Epithelial cell of prostate (primary cell): Measurements from ENCODE around the gene PEX11A.
A peak's percentile ranks its signal among the peaks of the same experiment; 100 is the strongest.

Experiments used
- DNase-seq: peaks from one replicate; pipeline ENCODE4 v3.0.0-alpha.2; 2011; ENCODE audit warnings: low read depth, low spot score
- H3K27ac ChIP-seq: fragments of 450-650 bp; 2 replicates; pipeline ENCODE4 v1.5.1; 2017; ENCODE audit warnings: mild to moderate bottlenecking

Gene PEX11A

GRCh38 chr15:89677381-89677780 is 13.2 kb downstream of the PEX11A start:
- DNase-seq = no peak

GRCh38 chr15:89675606-89676005 is 14.9 kb downstream of the PEX11A start:
- H3K27ac ChIP-seq = no peak overlapping the region

More at GRCh38 chr15:89677381-89677780, 13.2 kb downstream of the PEX11A start:
- H3K27ac ChIP-seq = no peak overlapping the region

GRCh38 chr15:89674526-89674925 is 16.0 kb downstream of the PEX11A start:
- no peak overlapping the region for H3K27ac ChIP-seq
- no peak for DNase-seq

More at GRCh38 chr15:89675606-89676005, 14.9 kb downstream of the PEX11A start:
- DNase-seq = no peak

GRCh38 chr15:89673165-89673512 is 17.4 kb downstream of the PEX11A start:
- H3K27ac ChIP-seq = no peak overlapping the region
- no peak for DNase-seq

GRCh38 chr15:89672221-89673164 is 18.1 kb downstream of the PEX11A start:
- DNase-seq = no peak
- no peak overlapping the region for H3K27ac ChIP-seq

GRCh38 chr15:89671687-89672086 is 18.9 kb downstream of the PEX11A start:
- no peak for DNase-seq
- H3K27ac ChIP-seq = no peak overlapping the region

- no peak for DNase-seq
- no peak overlapping the region for H3K27ac ChIP-seq
These were observed 19.5 kb downstream of the PEX11A start for GRCh38 chr15:89670971-89671560.

GRCh38 chr15:89669941-89670340 is 20.6 kb downstream of the PEX11A start:
- no peak overlapping the region for H3K27ac ChIP-seq
- no peak for DNase-seq

GRCh38 chr15:89669309-89669865 is 21.2 kb downstream of the PEX11A start:
- no peak for DNase-seq
- H3K27ac ChIP-seq = no peak overlapping the region

GRCh38 chr15:89668171-89668570 is 22.4 kb downstream of the PEX11A start:
- no peak overlapping the region for H3K27ac ChIP-seq
- no peak for DNase-seq

- no peak overlapping the region for H3K27ac ChIP-seq
- no peak for DNase-seq
These were observed 22.9 kb downstream of the PEX11A start for GRCh38 chr15:89667706-89667960.

- no peak for DNase-seq
- H3K27ac ChIP-seq = no peak overlapping the region
These were observed 23.5 kb downstream of the PEX11A start for GRCh38 chr15:89666858-89667705.

GRCh38 chr15:89666184-89666857 is 24.2 kb downstream of the PEX11A start:
- no peak for DNase-seq
- H3K27ac ChIP-seq = no peak overlapping the region

GRCh38 chr15:89665449-89666181 is 24.9 kb downstream of the PEX11A start:
- DNase-seq = no peak
- no peak overlapping the region for H3K27ac ChIP-seq

GRCh38 chr15:89664441-89665350 is 25.9 kb downstream of the PEX11A start:
- no peak overlapping the region for H3K27ac ChIP-seq
- DNase-seq = no peak

GRCh38 chr15:89662893-89663626 is 27.5 kb downstream of the PEX11A start:
- peak overlapping the region; percentile 75 for H3K27ac ChIP-seq
- peak; percentile 16 for DNase-seq

GRCh38 chr15:89660556-89660955 is 30.0 kb downstream of the PEX11A start:
- H3K27ac ChIP-seq = no peak overlapping the region
- DNase-seq = no peak

- H3K27ac ChIP-seq = no peak overlapping the region
- no peak for DNase-seq
These were observed 31.3 kb downstream of the PEX11A start for GRCh38 chr15:89659295-89659694.
